OCI-LY3 (cell line): ENCODE data around the gene PNMT.

Experiments used
- H2AFZ ChIP-seq: fragments of 200-600, 300-600 bp; shearing (Covaris generic); 2 replicates; pipeline ENCODE4 v1.6.0; 2014; ENCODE audit warnings: antibody characterized with exemption, low read depth, low read length
- H3K27ac ChIP-seq: fragments of 200-600, 300-600 bp; sonication (generic); 2 replicates; pipeline ENCODE4 v1.5.1; 2014; ENCODE audit warnings: mild to moderate bottlenecking, low read length, moderate library complexity, mixed read lengths
- H3K27me3 ChIP-seq: fragments of 200-600, 300-600 bp; sonication (generic); 2 replicates; pipeline ENCODE4 v1.6.1; 2014; ENCODE audit warnings: low read depth, low read length, mixed read lengths
- H3K36me3 ChIP-seq: fragments of 200-600, 300-600 bp; sonication (generic); replicated peaks from 2 replicates; pipeline ENCODE3; 2014; ENCODE audit warnings: low read depth, low read length, mixed read lengths
- H3K4me1 ChIP-seq: fragments of 300-600, 200-600 bp; sonication (generic); 2 replicates; pipeline ENCODE4 v1.6.1; 2014; ENCODE audit warnings: low read length, mixed read lengths
- H3K4me2 ChIP-seq: fragments of 200-600, 300-600 bp; sonication (generic); 2 replicates; pipeline ENCODE4 v1.6.1; 2014; ENCODE audit warnings: low read length, mixed read lengths
- H3K4me3 ChIP-seq: fragments of 300-600, 200-600 bp; sonication (generic); 2 replicates; pipeline ENCODE4 v1.5.1; 2014; ENCODE audit warnings: antibody characterized with exemption, mild to moderate bottlenecking, low read length, moderate library complexity
- H3K79me2 ChIP-seq: fragments of 300-600, 200-600 bp; shearing (Covaris generic); 2 replicates; pipeline ENCODE4 v1.6.1; 2014; ENCODE audit warnings: mild to moderate bottlenecking, low read length, mixed read lengths
- H3K9ac ChIP-seq: fragments of 300-600, 200-600 bp; shearing (Covaris generic); 2 replicates; pipeline ENCODE4 v1.6.0; 2014; ENCODE audit warnings: mild to moderate bottlenecking, low read length, moderate library complexity
- H3K9me3 ChIP-seq: fragments of 200-600, 300-600 bp; shearing (Covaris generic); 2 replicates; pipeline ENCODE4 v1.6.1; 2014; ENCODE audit warnings: low read length, mixed read lengths; ENCODE audit not compliant: insufficient read depth
- H4K20me1 ChIP-seq: fragments of 200-600, 300-600 bp; sonication (generic); 2 replicates; pipeline ENCODE4 v1.6.1; 2016; ENCODE audit warnings: low read length, mixed read lengths; ENCODE audit not compliant: insufficient read depth
- CTCF ChIP-seq: fragments of 200-600, 300-600 bp; sonication (generic); IDR thresholded peaks from 2 replicates; pipeline ENCODE4 v1.5.1; 2014; ENCODE audit warnings: antibody characterized with exemption, low read length, low read depth
- EZH2phosphoT487 ChIP-seq: fragments of 200-600 bp; shearing (Covaris generic); IDR thresholded peaks from 2 replicates; pipeline ENCODE4 v1.6.1; 2018; ENCODE audit warnings: antibody characterized with exemption, mixed run types, low read depth

PNMT gene

GRCh38 chr17:39621523-39622379, 46.5 kb upstream of the PNMT start:
- TF ChIP-seq CTCF (peak; percentile 100), EZH2phosphoT487 (no peak)
- Histone ChIP-seq H3K79me2 (no peaks in the 10 kb centered on the region), H3K9ac (peak overlapping the region; percentile 62), H3K4me3 (peak overlapping the region; percentile 72), H3K27ac (peak overlapping the region; percentile 88), H3K4me2 (peak overlapping the region; percentile 82), H4K20me1 (no peaks in the 10 kb centered on the region), H3K9me3 (no peaks in the 10 kb centered on the region), H3K27me3 (no peaks in the 10 kb centered on the region), H2AFZ (peak overlapping the region; percentile 74), H3K36me3 (no peaks in the 10 kb centered on the region), H3K4me1 (peaks cover 33% of the 10 kb centered on the region)

GRCh38 chr17:39622380-39623006, 45.8 kb upstream of the PNMT start:
- peak overlapping the region; percentile 74 for H2AFZ ChIP-seq

GRCh38 chr17:39623356-39623950, 44.8 kb upstream of the PNMT start:
- TF ChIP-seq CTCF: peak; percentile 83
- no peak for TF ChIP-seq EZH2phosphoT487
- no peaks in the 10 kb centered on the region for H3K9me3 ChIP-seq
- H3K4me2 ChIP-seq: peak overlapping the region; percentile 82
- peak overlapping the region; percentile 72 for H3K4me3 ChIP-seq
- no peaks in the 10 kb centered on the region for H3K36me3 ChIP-seq
- H3K79me2 ChIP-seq: no peaks in the 10 kb centered on the region
- peak overlapping the region; percentile 62 for H3K9ac ChIP-seq
- H4K20me1 ChIP-seq: no peaks in the 10 kb centered on the region
- H2AFZ ChIP-seq: peak overlapping the region; percentile 40; the same call in 1 of the 2 replicates
- peaks cover 24% of the 10 kb centered on the region for H3K4me1 ChIP-seq
- peak overlapping the region; percentile 88 for H3K27ac ChIP-seq
- no peaks in the 10 kb centered on the region for H3K27me3 ChIP-seq

More at GRCh38 chr17:39622380-39623006, 45.8 kb upstream of the PNMT start:
- peak overlapping the region; percentile 62 for H3K9ac ChIP-seq
- TF ChIP-seq CTCF: no peak
- TF ChIP-seq EZH2phosphoT487: no peak
- H3K9me3 ChIP-seq: no peaks in the 10 kb centered on the region
- H3K4me1 ChIP-seq: peaks cover 26% of the 10 kb centered on the region
- H3K36me3 ChIP-seq: no peaks in the 10 kb centered on the region
- H4K20me1 ChIP-seq: no peaks in the 10 kb centered on the region
- peak overlapping the region; percentile 82 for H3K4me2 ChIP-seq
- peak overlapping the region; percentile 88 for H3K27ac ChIP-seq
- no peaks in the 10 kb centered on the region for H3K27me3 ChIP-seq
- peak overlapping the region; percentile 72 for H3K4me3 ChIP-seq
- no peaks in the 10 kb centered on the region for H3K79me2 ChIP-seq

- TF ChIP-seq CTCF: no peak
- TF ChIP-seq EZH2phosphoT487: no peak
- no peak overlapping the region for H3K4me3 ChIP-seq
- H3K79me2 ChIP-seq: no peaks in the 10 kb centered on the region
- no peak overlapping the region for H3K27ac ChIP-seq
- H3K9ac ChIP-seq: no peak overlapping the region
- peaks cover 18% of the 10 kb centered on the region for H3K4me1 ChIP-seq
- no peaks in the 10 kb centered on the region for H3K9me3 ChIP-seq
- H2AFZ ChIP-seq: no peak overlapping the region
- H3K4me2 ChIP-seq: no peak overlapping the region
- H4K20me1 ChIP-seq: no peaks in the 10 kb centered on the region
- H3K27me3 ChIP-seq: no peaks in the 10 kb centered on the region
- H3K36me3 ChIP-seq: no peaks in the 10 kb centered on the region
These were observed 43.9 kb upstream of the PNMT start for GRCh38 chr17:39624313-39624712.
